Measurements from ENCODE around the gene TPGS2.

Gene TPGS2

GRCh38 chr18:36839835-36840234 is 11.0 kb upstream of the TPGS2 start:
- no peak for DNase-seq (ENCODE audit: low read depth)
- TF ChIP-seq CTCF (IDR thresholded peaks at IDR 0.05; ENCODE audit: low read depth, low read length, missing control alignments) = no peak
- H3K4me3 ChIP-seq (ENCODE audit: low read depth, low read length) = no peak overlapping the region

GRCh38 chr18:36835927-36836326 is 7.1 kb upstream of the TPGS2 start:
- no peak for TF ChIP-seq CTCF (IDR thresholded peaks at IDR 0.05; ENCODE audit: low read depth, low read length, missing control alignments)

GRCh38 chr18:36833120-36833519 is 4.3 kb upstream of the TPGS2 start:
- DNase-seq (ENCODE audit: low read depth) = no peak
- no peak for TF ChIP-seq CTCF (IDR thresholded peaks at IDR 0.05; ENCODE audit: low read depth, low read length, missing control alignments)

More at GRCh38 chr18:36835927-36836326, 7.1 kb upstream of the TPGS2 start:
- DNase-seq (ENCODE audit: low read depth) = no peak
- no peak overlapping the region for H3K4me3 ChIP-seq (ENCODE audit: low read depth, low read length)

GRCh38 chr18:36831139-36831538 is 2.3 kb upstream of the TPGS2 start:
- TF ChIP-seq CTCF (IDR thresholded peaks at IDR 0.05; ENCODE audit: low read depth, low read length, missing control alignments) = no peak
- no peak overlapping the region for H3K4me3 ChIP-seq (ENCODE audit: low read depth, low read length)
- DNase-seq (ENCODE audit: low read depth) = no peak

More at GRCh38 chr18:36833120-36833519, 4.3 kb upstream of the TPGS2 start:
- no peak overlapping the region for H3K4me3 ChIP-seq (ENCODE audit: low read depth, low read length)

- peak overlapping the region; percentile 99; the same call in 1 of the 2 replicates for H3K4me3 ChIP-seq (ENCODE audit: low read depth, low read length)
- TF ChIP-seq CTCF (IDR thresholded peaks at IDR 0.05; ENCODE audit: low read depth, low read length, missing control alignments) = no peak
- no peak for DNase-seq (ENCODE audit: low read depth)
These were observed 1.3 kb upstream of the TPGS2 start for GRCh38 chr18:36830158-36830495.

GRCh38 chr18:36829362-36830157 is 758 bp upstream of the TPGS2 start:
- no peak for TF ChIP-seq CTCF (IDR thresholded peaks at IDR 0.05; ENCODE audit: low read depth, low read length, missing control alignments)
- no peak for DNase-seq (ENCODE audit: low read depth)
- H3K4me3 ChIP-seq (ENCODE audit: low read depth, low read length) = peak overlapping the region; percentile 99

- H3K4me3 ChIP-seq (ENCODE audit: low read depth, low read length) = peak overlapping the region; percentile 99
- TF ChIP-seq CTCF (IDR thresholded peaks at IDR 0.05; ENCODE audit: low read depth, low read length, missing control alignments) = no peak
- DNase-seq (ENCODE audit: low read depth) = no peak
These were observed 609 bp downstream of the TPGS2 start for GRCh38 chr18:36828157-36828629.

Data from GM12864 (cell line).